Limb (tissue), 2 donors: ENCODE measurements around the gene CSTF2T.
"Not testable (repeated sequence)": the region's sequence is repeated elsewhere in the genome, so short reads cannot be mapped to it uniquely, and the experiment has no call there.

ENCODE experiments used
- DNase-seq, 2 donors: peaks; one replicate each; pipeline ENCODE4 v3.0.0-alpha.2; 2016; ENCODE audit errors: extremely low spot score in 2 of 2

Gene CSTF2T

GRCh38 chr10:51698473-51699063, 827 bp downstream of the CSTF2T start:
- peak in 1 of 2 donors; percentile 31 for DNase-seq

GRCh38 chr10:51696251-51696650, 3.1 kb downstream of the CSTF2T start:
- DNase-seq = no peak

DNA sequence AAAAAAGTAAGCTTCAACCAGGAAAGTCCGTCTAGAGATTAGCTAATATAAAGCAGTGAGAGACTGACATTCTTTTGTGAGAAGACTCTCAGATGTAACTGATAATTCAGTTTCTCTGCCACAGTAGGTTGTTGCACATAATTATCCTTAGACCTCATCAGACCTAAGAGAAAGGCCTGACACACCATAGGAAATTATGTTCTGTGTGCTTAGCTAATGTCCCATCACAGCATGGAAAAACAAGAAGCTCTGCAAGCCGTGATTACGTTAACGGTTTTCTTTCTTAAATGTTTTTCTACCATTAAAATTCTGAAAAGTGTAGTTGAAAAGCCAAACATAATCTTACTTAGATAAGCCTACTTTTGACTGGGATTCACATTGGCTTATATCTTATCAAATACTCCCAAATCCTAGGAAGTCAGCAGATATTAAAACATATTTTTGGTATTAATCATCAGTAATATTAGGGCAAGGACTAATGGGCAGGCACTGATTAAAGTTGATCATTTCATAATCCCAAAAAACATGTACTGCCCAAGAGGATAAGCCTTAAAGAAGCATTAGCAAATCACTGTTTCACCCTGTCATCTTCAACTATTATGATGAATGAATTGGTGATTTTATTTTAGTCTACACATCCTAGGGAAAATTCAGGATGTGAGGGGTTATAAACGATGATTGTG, 5.2 kb downstream of the CSTF2T start:
- no peak for DNase-seq

GRCh38 chr10:51691135-51691534, 8.3 kb downstream of the CSTF2T start:
- no peak for DNase-seq

GRCh38 chr10:51689536-51689935, 9.9 kb downstream of the CSTF2T start:
- DNase-seq = no peak

- DNase-seq = not testable (repeated sequence)
Observed at GRCh38 chr10:51688826-51689225, 10.6 kb downstream of the CSTF2T start.

DNA sequence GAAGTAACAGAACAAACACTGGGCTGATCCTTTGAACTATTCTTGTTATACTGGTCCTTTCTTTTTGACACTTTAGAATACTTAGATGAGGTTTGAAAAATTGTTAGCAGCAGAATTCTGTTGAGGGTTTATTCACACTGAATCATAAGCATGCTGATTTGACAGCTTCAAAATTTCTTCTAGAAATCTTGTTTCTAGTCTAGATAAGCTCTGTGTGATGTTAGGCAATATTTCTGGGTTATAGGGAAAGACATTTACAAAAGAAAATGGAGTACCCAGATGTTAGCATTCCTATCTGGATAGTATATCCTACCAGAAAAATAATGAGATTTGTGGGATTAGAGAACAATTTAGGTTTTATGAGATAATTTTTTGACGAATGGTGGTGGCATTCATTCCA, 12.1 kb downstream of the CSTF2T start:
- DNase-seq = no peak

DNA sequence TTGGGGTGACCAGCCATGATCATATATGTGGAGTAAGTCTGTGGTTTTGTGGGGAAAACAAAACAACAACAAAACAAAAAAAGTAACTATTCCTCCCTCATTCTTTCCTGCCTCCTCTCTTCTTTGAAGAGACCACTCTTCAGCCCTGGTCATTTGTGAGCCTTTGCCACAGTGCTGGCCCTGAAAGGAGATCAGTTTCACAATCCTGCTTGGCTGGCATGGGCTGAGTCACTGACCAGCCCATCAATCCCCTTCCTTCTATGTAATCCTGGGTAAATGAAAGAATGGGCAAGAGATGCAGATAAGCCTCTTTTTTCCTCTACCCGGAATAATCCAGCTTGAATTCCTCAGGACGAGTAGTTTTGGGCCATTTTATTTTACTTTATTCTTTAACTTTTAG, 13.6 kb downstream of the CSTF2T start:
- DNase-seq = no peak

- no peak for DNase-seq
Observed at GRCh38 chr10:51683031-51683691, 16.2 kb downstream of the CSTF2T start.

GRCh38 chr10:51679841-51680240, 19.6 kb downstream of the CSTF2T start:
- DNase-seq = no peak

DNA sequence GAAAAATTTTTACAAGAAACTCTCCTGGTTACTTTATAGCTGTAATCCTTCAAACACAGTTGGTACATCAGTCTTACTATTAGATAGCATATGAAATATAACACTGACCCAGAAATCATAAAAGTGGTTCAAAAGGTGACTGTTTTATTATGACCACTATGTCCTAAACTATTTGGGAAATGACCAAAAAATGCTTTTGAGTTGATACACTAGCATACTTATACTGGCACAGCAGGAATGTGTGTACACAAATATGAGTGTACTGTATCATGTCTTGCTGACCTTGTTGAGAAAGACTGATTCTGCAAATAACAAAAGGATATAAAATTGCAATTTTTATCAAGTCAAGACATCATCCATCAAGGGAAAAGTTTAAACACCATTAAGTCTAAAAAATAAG, 24.3 kb downstream of the CSTF2T start:
- DNase-seq = no peak

- DNase-seq = no peak
Observed at GRCh38 chr10:51672039-51672535, 27.3 kb downstream of the CSTF2T start.

DNA sequence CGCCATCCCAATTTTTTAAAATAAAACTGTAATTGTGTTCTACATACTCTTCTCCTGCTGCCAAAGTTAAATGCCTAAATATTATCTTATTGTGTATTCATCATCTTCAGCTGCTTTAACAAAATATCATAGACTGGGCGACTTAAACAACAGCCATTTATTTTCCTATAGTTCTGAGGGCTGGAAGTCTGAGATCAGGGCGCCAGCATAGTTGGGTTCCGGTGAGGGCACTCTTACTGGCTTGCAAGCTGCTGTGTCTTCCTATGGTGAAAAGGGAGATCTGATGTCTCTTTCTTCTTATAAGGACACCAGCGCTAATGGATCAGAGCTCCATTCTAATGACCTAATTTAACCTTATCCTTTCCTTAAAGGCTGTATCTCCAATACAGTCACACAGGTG, 30.4 kb downstream of the CSTF2T start:
- DNase-seq = no peak

DNA sequence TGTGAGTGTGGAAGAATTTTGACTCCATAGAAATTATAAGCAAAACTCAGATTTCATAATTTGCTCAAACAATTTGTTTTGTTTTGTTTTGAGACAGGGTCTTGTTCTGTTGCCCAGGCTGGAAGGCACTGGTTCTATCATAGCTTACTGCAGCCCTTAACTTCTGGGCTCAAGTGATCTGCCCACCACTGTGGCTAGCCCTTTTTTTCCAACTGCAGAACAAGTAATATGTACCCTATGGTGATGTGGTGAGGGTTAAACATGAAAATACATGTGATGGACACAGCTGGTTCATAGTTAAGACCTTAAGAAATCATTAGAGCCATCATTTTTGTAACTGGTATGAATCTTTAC, 31.1 kb downstream of the CSTF2T start:
- DNase-seq = no peak

- no peak for DNase-seq
Observed at GRCh38 chr10:51667678-51668335, 31.6 kb downstream of the CSTF2T start.

DNA sequence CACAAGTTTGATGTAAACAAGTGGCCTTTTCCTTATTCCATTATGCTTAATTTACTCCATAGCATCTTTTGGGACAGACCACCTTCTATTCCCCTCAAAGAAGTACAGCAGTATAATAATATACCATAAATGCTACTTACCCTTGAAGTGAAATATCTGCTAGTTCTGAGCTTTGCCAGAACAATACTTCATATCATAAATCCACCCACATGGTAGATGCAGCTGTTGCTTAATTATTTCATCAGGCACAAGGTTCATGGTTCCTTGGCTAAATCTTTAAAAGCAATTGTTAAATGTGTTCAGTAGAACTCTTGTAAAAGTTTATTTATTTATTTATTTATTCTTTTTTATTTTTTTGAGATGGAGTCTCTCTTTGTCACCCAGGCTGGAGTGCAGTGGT, 32.9 kb downstream of the CSTF2T start:
- DNase-seq = no peak

- no peak for DNase-seq
Observed at GRCh38 chr10:51663086-51663485, 36.3 kb downstream of the CSTF2T start.

DNA sequence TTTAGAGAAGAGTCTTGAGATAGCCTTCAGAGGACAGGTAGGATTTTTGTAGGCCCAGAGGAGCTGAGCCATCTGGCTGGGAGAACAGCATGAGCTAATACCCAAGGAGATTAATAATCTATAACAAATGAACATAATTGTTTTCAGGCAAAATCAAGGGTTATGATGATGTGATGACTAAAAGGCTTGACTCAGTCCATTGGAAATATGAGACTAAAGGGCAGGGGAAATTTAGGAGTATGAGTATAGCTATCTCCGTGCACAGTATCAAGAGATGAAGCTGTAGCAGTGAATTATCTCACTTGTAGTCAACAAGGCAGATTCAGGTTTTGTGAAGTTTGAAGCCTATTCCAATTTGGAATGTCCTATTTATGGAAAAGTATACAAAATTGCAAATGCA, 40.1 kb downstream of the CSTF2T start:
- DNase-seq = no peak

DNA sequence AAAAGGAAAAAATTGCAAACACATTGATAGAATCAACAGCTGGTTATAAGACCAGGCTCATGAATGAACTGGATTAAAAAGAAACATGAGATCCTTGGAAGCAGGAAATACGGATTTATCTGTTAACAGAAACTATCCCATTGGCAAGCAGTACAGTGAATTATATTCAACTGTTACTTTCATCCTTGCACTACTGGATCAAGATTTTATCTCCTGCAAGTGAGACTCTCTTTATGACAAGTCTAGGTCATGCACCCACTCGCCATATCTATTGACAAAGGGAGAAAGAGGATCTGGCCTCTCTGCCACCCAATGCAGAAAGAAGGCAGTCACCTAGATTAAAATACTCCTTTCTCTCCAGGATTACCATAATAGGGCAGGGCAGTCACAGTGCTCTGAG, 41.4 kb downstream of the CSTF2T start:
- peak in 1 of 2 donors; percentile 53 for DNase-seq

DNA sequence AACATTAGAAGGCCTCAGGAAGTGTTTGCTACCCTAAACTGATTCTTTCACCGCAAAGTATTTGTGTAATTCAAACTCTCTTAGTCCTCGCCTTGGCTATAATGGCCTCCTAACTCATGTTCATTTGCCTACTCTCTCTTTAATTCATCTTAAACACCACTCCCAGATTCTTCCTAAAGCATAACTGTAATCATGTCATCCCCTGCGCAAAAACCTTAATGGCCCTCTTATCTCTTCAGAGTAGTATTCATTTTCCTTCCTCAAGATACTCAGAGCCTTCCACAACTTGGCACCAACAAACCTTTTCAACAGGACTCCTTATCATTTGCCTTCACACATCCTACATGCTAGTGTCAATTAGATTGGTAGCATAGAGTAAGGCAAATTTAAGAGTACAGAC, 42.9 kb downstream of the CSTF2T start:
- DNase-seq = no peak

GRCh38 chr10:51654918-51655317, 44.5 kb downstream of the CSTF2T start:
- DNase-seq = no peak

DNA sequence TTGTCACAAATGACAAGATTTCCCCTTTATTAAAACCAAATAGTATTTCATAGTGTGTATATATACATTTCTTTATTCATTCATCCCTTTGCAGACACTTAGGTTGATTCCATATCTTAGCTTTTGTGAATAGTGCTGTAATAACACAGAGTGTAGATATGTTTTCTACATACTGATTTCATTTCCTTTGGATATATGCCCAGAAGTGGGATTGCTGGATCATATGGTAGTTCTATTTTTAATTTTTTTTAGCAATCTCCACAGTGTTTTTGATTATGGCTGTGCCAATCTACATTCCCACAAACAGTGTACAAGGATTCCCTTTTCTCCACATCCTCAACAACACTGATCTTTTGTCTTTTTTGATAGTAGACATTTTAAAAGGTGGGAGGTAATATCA, 46.4 kb downstream of the CSTF2T start:
- peak in 1 of 2 donors; percentile 40 for DNase-seq
